NCI-H2171 treated with DMSO at 0.1 percent for 48 hours (cell line): ENCODE measurements around the gene WFDC6.

Experiments used
- DNase-seq: peaks from one replicate; lab custom pipeline; 2025; lab: John Stamatoyannopoulos, UW

The WFDC6 gene

DNA sequence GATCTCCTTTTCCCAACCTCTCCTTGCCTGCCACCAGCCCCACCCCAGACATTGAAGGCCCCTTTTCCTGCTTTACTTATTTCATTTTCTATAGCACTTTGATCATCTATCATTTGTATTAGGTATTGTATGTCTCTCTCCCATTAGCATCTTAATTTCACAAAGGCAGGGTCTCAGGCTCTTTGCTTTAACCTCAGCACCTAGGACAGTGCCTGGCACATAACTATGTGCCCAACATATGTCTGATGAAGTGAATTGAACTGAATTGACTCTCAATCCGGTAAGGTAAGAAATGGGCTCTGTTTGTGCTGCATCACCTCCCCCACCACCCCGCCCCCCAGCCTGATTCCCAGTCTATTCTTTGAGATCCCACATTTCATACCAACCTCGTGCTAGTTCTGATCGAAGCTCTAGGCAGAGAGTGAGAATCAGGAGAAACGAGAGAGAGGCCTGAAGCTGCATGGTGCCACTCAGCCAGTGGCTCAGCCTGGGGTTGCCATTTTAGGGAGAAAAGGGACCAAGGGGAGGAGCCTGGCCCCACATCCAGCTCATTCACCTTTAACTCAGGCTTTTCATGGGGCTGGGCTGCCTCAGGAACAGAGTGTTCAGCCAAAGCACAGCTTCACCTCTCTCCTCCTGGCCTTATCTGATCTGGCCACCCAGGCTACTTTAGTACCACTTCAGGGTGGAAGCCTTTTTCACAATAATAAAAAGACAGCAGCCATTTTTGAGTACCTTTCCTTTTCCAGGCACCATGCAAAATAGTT lies 24.0 kb downstream of the WFDC6 start, which contains the start of gene SPINT3:
SPINT3 (minus strand) TSS at position 476 of the 767 bp plus-strand sequence; CDS start at position 462, 14 bp downstream.
- DNase-seq = no peak

- no peak for DNase-seq
Observed at GRCh38 chr20:45510242-45510862, 28.9 kb downstream of the WFDC6 start.

- DNase-seq = no peak
Observed at GRCh38 chr20:45509091-45509490, 30.2 kb downstream of the WFDC6 start.

DNA sequence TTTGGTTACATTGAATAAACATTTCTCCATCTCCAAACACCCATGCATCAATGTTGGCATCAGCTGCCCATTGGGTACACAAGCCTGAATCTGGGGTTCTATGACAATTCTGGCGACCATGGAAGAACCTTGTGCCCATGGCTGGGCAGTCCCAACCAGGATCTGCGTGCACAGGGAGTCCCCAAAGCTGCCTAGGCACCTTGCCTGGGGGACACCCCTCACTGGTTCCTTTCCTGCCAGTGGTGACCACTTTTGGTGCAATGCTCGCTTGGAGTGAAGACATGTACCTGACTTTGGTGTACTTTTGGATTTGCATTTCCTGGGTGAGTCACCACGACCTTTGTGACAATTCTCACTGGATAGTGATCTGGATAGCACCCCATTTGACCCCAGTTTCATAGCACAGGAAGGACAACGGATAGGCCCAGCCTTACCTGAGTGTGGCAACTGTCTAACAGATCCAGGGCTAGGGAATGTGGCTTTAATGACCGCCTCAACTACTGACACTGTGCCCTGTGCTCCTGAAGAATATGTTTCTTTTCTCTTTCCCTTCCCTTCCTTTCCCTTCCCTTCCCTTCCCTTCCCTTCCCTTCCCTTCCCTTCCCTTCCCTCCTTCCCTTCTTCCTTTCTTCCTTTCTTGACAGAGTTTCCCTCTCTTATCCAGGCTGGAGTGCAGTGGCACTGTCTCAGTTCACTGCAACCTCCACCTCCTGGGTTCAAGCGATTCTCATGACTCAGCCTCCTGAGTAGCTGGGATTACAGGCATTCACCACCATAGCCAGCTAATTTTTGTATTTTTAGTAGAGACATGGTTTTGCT lies 31.0 kb downstream of the WFDC6 start:
- no peak for DNase-seq

DNA sequence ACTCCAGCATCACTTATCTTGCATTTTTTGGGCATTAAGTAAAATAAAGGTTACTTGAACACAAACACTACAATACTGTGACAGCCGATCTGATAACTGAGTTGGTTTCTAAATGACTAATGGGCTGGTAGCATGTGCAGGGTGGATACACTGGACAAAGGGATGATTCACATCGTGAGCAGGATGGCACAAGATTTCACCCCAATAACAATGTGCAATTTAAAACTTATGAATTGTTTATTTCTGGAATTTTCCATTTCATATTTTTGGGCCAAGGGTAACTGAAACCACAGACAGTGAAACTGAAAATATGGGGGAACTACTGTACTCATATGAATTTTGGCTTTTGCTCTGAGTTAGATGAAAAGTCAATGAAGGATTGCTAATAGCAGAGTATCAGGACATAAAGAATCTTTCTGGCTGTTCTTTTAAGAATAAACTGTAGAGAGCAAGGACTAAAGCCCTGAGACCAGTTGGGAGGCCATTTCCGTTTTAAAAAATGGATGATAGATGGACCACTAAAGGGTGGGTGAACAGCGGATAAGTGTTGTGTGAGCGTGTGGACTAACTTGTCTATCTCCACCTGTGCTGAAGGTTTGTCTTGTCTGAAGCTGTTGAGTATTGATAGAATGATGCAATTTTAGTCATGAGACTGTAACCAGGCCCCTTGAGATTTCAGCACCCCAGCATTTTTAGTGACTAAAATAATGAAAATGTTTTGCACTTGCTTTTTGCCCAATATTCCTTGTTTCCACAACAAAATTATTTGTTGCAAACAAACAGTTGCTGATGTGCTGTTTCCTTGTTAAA lies 32.1 kb downstream of the WFDC6 start:
- no peak for DNase-seq

DNA sequence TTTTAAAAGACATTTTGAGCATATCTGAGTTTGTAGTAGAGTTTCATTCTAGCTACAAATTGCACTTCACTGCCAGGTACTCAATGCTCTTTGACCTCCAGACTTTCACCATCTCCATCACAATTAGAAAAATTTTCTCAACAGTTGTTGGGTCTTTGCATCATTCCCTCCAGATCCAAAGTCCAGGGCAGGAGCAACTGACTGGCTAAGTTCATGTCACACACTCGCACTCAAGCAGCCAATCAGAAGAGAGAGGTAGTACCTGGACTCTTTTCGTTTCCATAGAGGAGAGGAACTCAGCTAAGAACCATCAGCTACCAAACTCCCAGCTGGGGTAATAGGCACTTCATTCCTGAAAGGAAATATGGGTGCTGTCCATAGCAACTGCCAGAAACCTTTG lies 32.9 kb downstream of the WFDC6 start:
- no peak for DNase-seq

GRCh38 chr20:45503403-45503802 lies 35.9 kb downstream of the WFDC6 start:
- DNase-seq = no peak

- DNase-seq = no peak
Observed at GRCh38 chr20:45502561-45502960, 36.7 kb downstream of the WFDC6 start.

DNA sequence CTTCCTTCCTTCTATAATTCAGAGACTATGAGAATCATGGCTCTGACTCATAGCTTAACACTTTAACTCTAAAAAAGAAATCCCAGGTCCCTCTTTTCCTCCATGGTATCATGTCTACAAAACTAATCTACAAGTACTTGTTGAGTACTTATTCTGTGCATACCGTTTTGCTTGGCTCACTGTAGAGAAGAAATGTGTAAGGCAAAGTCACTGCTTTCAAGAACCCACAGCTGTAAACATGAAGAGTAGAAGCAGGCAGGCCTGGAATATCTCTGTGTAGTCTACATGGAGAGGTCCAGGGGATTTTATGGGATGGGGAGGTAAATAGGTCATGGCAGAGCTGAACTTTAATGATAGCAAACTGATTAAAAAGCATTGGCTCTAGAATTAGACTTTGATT lies 37.7 kb downstream of the WFDC6 start:
- no peak for DNase-seq

- DNase-seq = no peak
Observed at GRCh38 chr20:45500022-45500421, 39.3 kb downstream of the WFDC6 start.

GRCh38 chr20:45497971-45498494 lies 41.2 kb downstream of the WFDC6 start:
- DNase-seq = no peak

DNA sequence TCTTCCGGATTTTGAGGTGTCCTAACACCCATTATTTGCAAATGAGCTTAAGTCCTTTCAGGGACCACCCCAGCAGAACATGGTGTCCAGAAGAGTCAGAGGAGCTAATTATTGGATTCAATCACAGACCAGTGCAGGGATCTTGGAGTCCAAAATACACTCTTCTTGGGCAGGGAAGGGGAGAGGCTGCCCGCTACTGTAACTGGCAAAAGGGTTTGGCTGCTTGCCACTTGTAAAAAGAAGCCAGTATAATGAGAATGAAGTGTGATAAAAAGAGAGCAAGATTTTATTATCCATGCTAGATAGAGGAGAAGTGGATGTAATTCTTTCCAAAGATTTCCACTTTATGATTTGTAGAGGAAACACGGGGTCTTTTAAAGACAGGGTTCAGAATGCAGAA lies 43.1 kb downstream of the WFDC6 start:
- no peak for DNase-seq

- DNase-seq = no peak
Observed at GRCh38 chr20:45495501-45495941, 43.8 kb downstream of the WFDC6 start.

- DNase-seq = no peak
Observed at GRCh38 chr20:45489083-45489531, 50.2 kb downstream of the WFDC6 start.

DNA sequence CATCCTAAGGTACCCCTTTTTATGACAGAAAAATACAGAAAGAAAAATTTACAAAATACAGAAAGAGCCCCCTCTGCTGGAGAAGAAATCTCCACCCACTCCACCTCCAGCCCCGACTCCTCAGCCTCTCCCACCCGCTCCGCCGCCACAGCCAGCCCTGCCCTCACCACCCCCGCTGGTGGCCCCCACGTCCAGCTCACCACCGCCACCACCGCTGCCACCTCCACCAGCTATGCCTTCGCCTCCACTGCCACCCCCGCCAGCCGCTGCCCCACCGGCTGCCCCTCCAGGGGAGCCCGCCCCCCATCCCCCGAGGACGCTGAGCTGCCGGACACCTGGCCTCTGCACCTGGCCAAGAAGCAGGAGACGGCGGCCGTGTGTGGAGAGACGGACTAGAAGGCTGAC lies 52.0 kb downstream of the WFDC6 start:
- no peak for DNase-seq

DNA sequence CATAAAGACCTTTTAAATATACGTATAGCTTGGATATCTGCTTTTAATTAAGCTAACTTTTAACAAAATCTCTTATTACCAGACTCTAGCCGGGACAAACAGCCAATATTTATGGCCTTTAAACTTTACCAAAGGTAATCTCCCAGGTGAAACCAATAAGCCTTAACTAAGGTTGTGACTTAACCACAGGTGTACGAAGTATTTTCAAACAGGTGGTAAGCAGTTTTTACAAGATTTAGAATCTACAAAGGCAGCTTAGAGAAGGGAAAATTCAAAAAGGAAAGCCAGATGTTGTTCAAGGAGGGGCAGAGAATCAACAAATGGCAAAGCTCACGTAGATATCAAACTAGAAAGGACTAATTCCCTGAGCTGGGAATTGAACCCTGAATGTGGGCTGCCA lies 53.9 kb downstream of the WFDC6 start:
- DNase-seq = no peak

- no peak for DNase-seq
Observed at GRCh38 chr20:45484676-45485075, 54.6 kb downstream of the WFDC6 start.
